Effector memory CD4-positive, alpha-beta T cell (primary cell): ENCODE results near the gene GBE1.

Experiments
- DNase-seq, 3 donors: peaks; one replicate each; pipeline ENCODE4 v3.0.0-alpha.2; 2020
- H3K27ac ChIP-seq: 2 replicates; pipeline ENCODE4 v1.7.0; 2013; ENCODE audit warnings: mild to moderate bottlenecking, low read length, moderate library complexity; ENCODE audit not compliant: insufficient read depth, poor library complexity, severe bottlenecking
- H3K27me3 ChIP-seq: replicated peaks from 2 replicates; pipeline ENCODE4 v1.7.0; 2013; ENCODE audit warnings: mild to moderate bottlenecking, low read length; ENCODE audit not compliant: insufficient read depth, control insufficient read depth, poor library complexity, severe bottlenecking
- H3K36me3 ChIP-seq: 2 replicates; pipeline ENCODE4 v1.7.0; 2013; ENCODE audit warnings: mild to moderate bottlenecking, low read length, moderate library complexity; ENCODE audit not compliant: control insufficient read depth, insufficient read depth
- H3K4me1 ChIP-seq: 2 replicates; pipeline ENCODE4 v1.7.0; 2013; ENCODE audit warnings: low read length, mild to moderate bottlenecking; ENCODE audit not compliant: control insufficient read depth, insufficient read depth, poor library complexity, severe bottlenecking
- H3K4me3 ChIP-seq: 2 replicates; pipeline ENCODE4 v1.7.0; 2013; ENCODE audit warnings: low read length, low read depth, mild to moderate bottlenecking; ENCODE audit not compliant: insufficient read depth, poor library complexity, severe bottlenecking
- H3K9me3 ChIP-seq: 2 replicates; pipeline ENCODE4 v1.7.0; 2013; ENCODE audit warnings: mild to moderate bottlenecking, low read length, moderate library complexity; ENCODE audit not compliant: control insufficient read depth

GBE1 gene

DNA sequence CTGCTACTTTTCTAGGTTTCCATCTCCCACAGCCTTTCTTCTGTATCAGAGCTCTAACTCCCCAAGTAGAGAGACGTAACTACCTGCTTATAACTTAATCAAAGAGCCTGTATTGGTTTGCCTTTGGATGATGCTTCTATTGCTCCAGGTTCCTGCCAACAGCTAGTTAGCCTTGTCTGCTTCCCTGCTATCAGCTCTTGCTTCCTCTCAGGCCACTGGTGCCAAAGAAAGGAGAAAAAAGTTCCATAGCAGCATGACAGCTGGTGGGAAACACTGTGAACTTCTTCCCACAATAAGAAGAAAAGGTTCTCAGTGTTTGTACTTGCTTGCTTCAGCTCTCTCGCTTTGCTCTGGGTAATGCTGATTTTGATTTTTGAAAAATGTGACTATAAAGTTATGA, 206.6 kb downstream of the GBE1 start:
- DNase-seq = no peak
- H3K36me3 ChIP-seq = no peaks in the 10 kb centered on the region
- H3K27ac ChIP-seq = no peak overlapping the region

DNA sequence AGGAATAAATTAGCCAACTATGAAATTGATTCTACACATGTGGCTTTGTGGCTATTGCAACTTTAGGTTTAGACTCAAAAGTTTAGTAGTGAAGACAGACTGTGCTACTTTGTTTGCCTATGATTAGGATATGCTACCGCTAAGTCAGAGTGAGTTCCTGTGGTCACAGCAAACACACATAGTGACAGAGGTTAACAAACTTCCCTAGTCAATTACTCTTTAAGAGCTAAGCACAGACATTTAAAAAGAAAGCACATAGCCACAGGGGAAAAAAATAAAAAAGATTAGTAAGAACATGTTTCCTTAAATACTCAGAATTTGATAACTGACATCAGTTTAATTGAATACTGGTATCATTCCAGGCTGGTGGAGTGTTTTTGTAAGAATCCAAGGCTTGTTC, 207.1 kb downstream of the GBE1 start:
- Histone ChIP-seq H3K4me1 (no peaks in the 10 kb centered on the region), H3K27ac (no peak overlapping the region), H3K4me3 (no peak overlapping the region), H3K27me3 (no peaks in the 10 kb centered on the region), H3K9me3 (no peaks in the 10 kb centered on the region), H3K36me3 (no peaks in the 10 kb centered on the region)
- no peak for DNase-seq

More for the DNA sequence above, 206.6 kb downstream of the GBE1 start:
- no peaks in the 10 kb centered on the region for H3K27me3 ChIP-seq
- H3K4me1 ChIP-seq = no peaks in the 10 kb centered on the region
- no peaks in the 10 kb centered on the region for H3K9me3 ChIP-seq
- H3K4me3 ChIP-seq = no peak overlapping the region

DNA sequence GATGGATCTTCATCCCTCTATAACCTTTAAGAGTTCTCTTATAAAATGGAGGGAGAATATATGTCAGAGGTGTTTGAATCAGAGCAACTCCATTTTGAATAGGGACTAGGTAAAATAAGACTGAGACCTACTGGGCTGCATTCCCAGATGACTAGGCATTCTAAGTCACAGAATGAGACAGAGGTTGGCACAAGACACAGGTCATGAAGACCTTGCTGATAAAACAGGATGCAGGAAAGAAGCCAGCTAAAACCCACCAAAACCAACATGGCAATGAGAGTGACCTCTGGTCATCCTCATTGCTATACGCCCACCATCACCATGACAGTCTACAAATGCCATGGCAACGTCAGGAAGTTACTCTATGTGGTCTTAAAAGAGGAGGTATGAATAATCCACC, 211.0 kb downstream of the GBE1 start:
- Histone ChIP-seq H3K4me3 (no peak overlapping the region), H3K36me3 (no peaks in the 10 kb centered on the region), H3K4me1 (no peaks in the 10 kb centered on the region), H3K27me3 (no peaks in the 10 kb centered on the region), H3K9me3 (no peaks in the 10 kb centered on the region), H3K27ac (no peak overlapping the region)
- no peak for DNase-seq

DNA sequence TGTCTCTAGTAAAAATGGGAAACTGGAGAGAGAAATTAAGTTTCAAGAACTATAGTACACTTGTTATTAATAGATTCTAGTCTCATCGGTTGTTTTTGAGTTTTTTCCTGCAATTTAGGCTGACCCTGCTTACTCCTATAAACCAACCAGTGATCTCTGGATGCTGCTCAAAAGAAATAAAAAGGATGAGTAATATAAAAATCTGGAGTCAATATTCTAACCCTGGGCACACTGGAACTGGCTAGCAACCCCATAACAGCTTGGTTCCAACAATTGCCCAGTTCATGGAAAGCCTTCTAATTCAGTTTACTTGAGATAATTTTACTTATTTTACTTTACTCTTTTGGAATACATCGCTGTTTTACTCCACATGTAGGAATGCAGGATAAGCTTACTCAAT, 211.6 kb downstream of the GBE1 start:
- no peaks in the 10 kb centered on the region for H3K4me1 ChIP-seq
- no peak overlapping the region for H3K27ac ChIP-seq
- H3K27me3 ChIP-seq = no peaks in the 10 kb centered on the region
- no peak overlapping the region for H3K4me3 ChIP-seq
- DNase-seq = no peak
- no peaks in the 10 kb centered on the region for H3K36me3 ChIP-seq
- no peaks in the 10 kb centered on the region for H3K9me3 ChIP-seq

DNA sequence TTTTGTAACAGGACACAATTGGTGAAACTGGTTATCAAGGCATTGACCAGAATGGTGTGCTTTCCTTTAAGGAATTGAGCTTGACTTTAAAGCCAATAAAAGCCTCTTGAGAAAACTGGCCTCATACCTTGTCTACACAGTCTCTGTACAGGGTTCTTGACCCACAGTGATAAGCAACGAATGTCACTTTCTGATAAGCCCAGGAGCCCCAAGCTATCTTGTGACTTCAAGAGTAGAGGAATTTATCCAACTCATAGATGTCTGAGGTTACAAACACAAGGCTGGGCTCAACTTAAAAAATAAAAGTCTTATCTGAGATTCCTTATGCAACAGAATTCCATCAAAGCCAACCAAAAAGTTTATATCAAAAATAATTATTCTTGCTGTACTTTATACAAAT, 212.1 kb downstream of the GBE1 start:
- H3K27me3 ChIP-seq = no peaks in the 10 kb centered on the region
- no peak for DNase-seq

DNA sequence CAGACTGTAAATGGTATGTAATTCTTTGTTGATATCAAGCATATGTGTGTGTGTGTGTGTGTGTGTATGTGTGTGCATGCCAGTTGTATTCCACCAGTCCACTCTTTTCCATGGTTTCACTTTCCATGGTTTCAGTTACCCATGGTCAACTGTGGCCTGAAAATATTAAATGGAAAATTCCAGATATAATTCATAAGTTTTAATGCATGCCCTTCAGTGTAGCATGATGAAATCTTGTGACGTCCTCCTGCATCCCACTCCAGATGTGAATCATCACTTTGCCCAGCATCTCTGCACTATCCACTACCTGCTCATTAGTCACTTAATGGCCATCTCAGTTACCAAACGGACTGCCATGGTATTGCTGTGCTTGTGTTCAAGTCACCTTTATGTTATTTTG, 215.9 kb downstream of the GBE1 start:
- DNase-seq = no peak
- Histone ChIP-seq H3K27me3 (no peaks in the 10 kb centered on the region), H3K4me3 (no peak overlapping the region), H3K9me3 (no peaks in the 10 kb centered on the region), H3K4me1 (no peaks in the 10 kb centered on the region), H3K36me3 (no peaks in the 10 kb centered on the region), H3K27ac (no peak overlapping the region)

More for the DNA sequence above, 212.1 kb downstream of the GBE1 start:
- Histone ChIP-seq H3K4me3 (no peak overlapping the region), H3K9me3 (no peaks in the 10 kb centered on the region), H3K4me1 (no peaks in the 10 kb centered on the region), H3K36me3 (no peaks in the 10 kb centered on the region), H3K27ac (no peak overlapping the region)

DNA sequence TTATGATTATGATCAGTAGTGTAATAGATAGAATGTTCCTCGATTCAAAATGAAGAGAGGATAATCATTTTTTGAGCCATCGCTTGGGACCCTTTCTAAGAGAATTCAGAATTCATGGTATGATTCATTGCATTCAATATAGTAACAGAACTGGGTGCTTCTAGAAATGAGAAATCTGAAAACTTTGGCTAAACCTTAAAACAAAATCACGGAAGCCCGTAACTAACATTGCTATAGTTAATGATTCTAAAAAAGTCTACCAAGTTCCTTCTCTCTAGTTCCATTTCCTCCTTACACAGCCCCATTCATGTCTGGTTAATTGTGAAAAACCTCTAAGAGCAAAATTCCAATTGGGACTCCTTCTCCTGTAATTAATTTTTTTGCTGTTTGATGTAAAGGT, 217.1 kb downstream of the GBE1 start:
- no peak overlapping the region for H3K4me3 ChIP-seq
- no peaks in the 10 kb centered on the region for H3K9me3 ChIP-seq
- no peak overlapping the region for H3K27ac ChIP-seq
- H3K4me1 ChIP-seq = no peaks in the 10 kb centered on the region
- DNase-seq = no peak
- H3K36me3 ChIP-seq = no peaks in the 10 kb centered on the region
- no peaks in the 10 kb centered on the region for H3K27me3 ChIP-seq

DNA sequence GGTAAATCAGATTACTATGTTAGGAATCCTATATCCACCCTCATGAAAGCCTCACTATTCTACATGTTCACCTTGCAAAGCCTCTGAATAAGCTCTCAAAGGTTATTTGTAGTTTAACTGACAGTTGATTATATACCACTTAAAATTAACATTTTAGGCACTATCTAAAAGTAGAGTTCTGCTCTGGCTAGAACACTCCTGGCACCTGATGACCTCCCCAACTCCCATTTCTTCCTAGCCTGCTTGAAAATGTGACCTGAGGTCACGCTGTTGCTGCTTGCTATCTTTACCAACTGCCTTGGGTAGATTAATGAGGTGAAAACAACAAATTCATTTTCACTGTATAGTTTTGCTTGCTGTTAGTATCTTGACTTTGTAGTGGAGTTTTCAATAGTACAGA, 220.7 kb downstream of the GBE1 start:
- H3K36me3 ChIP-seq = no peaks in the 10 kb centered on the region

DNA sequence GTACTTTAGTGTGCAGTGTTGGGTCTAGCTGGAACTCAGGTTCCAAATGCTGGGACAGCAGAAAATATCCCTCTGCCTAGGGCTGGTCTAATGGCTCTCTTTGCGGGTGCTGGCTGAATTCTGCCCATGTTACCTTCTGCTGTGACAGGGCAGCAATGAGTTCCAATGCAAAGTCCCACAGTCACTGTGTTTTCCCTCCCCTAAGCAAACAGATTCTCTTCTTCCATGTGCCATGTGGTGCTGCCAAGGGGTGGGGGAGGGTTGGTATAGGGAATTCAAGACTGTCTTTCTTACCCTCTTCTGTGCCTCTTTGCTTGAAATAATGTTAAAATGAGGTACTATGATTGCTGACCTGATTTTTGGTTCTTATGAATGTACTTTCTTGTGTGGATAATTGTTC, 229.6 kb downstream of the GBE1 start:
- Histone ChIP-seq H3K36me3 (peaks cover 3% of the 10 kb centered on the region), H3K9me3 (no peaks in the 10 kb centered on the region), H3K27ac (no peak overlapping the region), H3K27me3 (no peaks in the 10 kb centered on the region), H3K4me3 (no peak overlapping the region), H3K4me1 (no peaks in the 10 kb centered on the region)
- DNase-seq = no peak

More for the DNA sequence above, 220.7 kb downstream of the GBE1 start:
- no peaks in the 10 kb centered on the region for H3K27me3 ChIP-seq
- H3K4me1 ChIP-seq = no peaks in the 10 kb centered on the region
- no peaks in the 10 kb centered on the region for H3K9me3 ChIP-seq
- no peak overlapping the region for H3K4me3 ChIP-seq
- no peak for DNase-seq
- no peak overlapping the region for H3K27ac ChIP-seq

DNA sequence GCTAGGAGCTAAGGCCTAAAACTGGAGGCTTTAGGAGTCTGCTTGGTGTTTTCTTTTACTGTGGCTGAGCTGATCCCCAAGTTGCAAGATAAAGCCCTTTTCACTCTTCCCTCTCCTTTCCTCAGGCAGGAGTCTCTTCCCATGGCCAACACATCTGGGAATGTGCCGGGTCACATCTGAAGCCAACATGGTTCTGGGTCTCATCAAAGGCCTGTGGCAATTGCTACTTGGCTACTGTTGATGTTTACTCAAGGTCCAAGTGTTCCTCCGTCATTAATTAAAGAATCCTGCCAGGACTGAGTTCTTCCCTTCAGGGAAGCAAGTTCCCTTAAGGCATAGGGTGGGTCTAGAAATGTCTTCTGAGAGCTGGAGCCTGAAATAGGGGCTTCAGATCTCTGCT, 230.2 kb downstream of the GBE1 start:
- DNase-seq = no peak
- Histone ChIP-seq H3K4me3 (no peak overlapping the region), H3K4me1 (no peaks in the 10 kb centered on the region), H3K27ac (no peak overlapping the region), H3K27me3 (no peaks in the 10 kb centered on the region), H3K9me3 (no peaks in the 10 kb centered on the region), H3K36me3 (peaks cover 3% of the 10 kb centered on the region)
